HEK293 (cell line): ENCODE measurements around the gene MPV17.

Experiments used
- CTCF ChIA-PET: fragments of 350-600 bp; formaldehyde crosslinking; extraction: SDS; loops from one replicate; lab custom pipeline; 2021; ENCODE audit warnings: antibody characterized with exemption; lab: Yijun Ruan, JAX
- POLR2A ChIA-PET: fragments of 300-600 bp; formaldehyde crosslinking; extraction: SDS; loops from one replicate; lab custom pipeline; 2020; ENCODE audit warnings: antibody characterized with exemption, inconsistent platforms; lab: Yijun Ruan, JAX
- H3K27ac ChIP-seq: fragments of 200-500 bp; sonication (Bioruptor generic); 2 replicates; pipeline ENCODE4 v1.5.1; 2014; ENCODE audit warnings: low read depth, low read length, control low read depth, inconsistent platforms; ENCODE audit errors: extremely low read depth
- H3K36me3 ChIP-seq, 2 experiments: fragments of 200-500 bp in 1 of 2; sonication (Bioruptor generic) in 1 of 2; 1 replicate in 1 of 2; 2 replicates in 1 of 2; pipeline ENCODE4 v1.5.1; 2014 to 2017; ENCODE audit warnings: inconsistent platforms in 2 of 2, low read length in 2 of 2; ENCODE audit not compliant: control insufficient read depth in 2 of 2, insufficient read depth in 1 of 2
- H3K4me1 ChIP-seq: fragments of 200-500 bp; sonication (Bioruptor generic); 2 replicates; pipeline ENCODE4 v1.5.1; 2014; ENCODE audit warnings: mild to moderate bottlenecking, low read length, inconsistent platforms; ENCODE audit not compliant: control insufficient read depth, insufficient read depth
- H3K4me3 ChIP-seq: 2 replicates; pipeline ENCODE4 v1.5.1; 2011; ENCODE audit warnings: low read depth, mild to moderate bottlenecking, control low read depth, low read length, moderate library complexity
- H3K9me3 ChIP-seq: fragments of 200-500 bp; sonication (Bioruptor generic); 2 replicates; pipeline ENCODE4 v1.5.1; 2014; ENCODE audit warnings: low read depth, low read length, inconsistent platforms; ENCODE audit not compliant: control insufficient read depth, insufficient read depth
- BCL11A ChIP-seq: fragments of 450-650 bp; formaldehyde crosslinking; IDR thresholded peaks from 2 replicates; pipeline ENCODE4 v1.5.1; 2016; ENCODE audit warnings: low read depth, missing biosample characterization, missing genetic modification characterization
- BCL6B ChIP-seq: fragments of 450-650 bp; formaldehyde crosslinking; IDR thresholded peaks from 2 replicates; pipeline ENCODE4 v1.5.1; 2017; ENCODE audit warnings: missing biosample characterization, missing genetic modification characterization
- HOXC10 ChIP-seq: sonication (generic); formaldehyde crosslinking; IDR thresholded peaks from 2 replicates; pipeline ENCODE4 v1.8.1; 2023; ENCODE audit warnings: mild to moderate bottlenecking, missing genetic modification reagents
- KLF1 ChIP-seq: fragments of 450-650 bp; formaldehyde crosslinking; IDR thresholded peaks from 2 replicates; pipeline ENCODE4 v1.5.1; 2016; ENCODE audit warnings: missing biosample characterization, missing genetic modification characterization
- SCRT2 ChIP-seq: fragments of 450-650 bp; formaldehyde crosslinking; IDR thresholded peaks from 2 replicates; pipeline ENCODE4 v1.5.1; 2016; ENCODE audit warnings: missing biosample characterization, missing genetic modification characterization
- TRIM28 ChIP-seq: IDR thresholded peaks from 2 replicates; pipeline ENCODE4 v1.6.1; 2011; ENCODE audit warnings: low read length, control low read depth, borderline replicate concordance
- TSHZ1 ChIP-seq: fragments of 450-650 bp; formaldehyde crosslinking; IDR thresholded peaks from 2 replicates; pipeline ENCODE4 v1.5.1; 2016; ENCODE audit warnings: missing biosample characterization, missing genetic modification characterization, borderline replicate concordance
- ZNF148 ChIP-seq: fragments of 450-650 bp; formaldehyde crosslinking; IDR thresholded peaks from 2 replicates; pipeline ENCODE4 v1.5.0; 2017; ENCODE audit warnings: missing biosample characterization, missing genetic modification characterization, borderline replicate concordance
- ZNF311 ChIP-seq: fragments of 450-650 bp; formaldehyde crosslinking; IDR thresholded peaks from 2 replicates; pipeline ENCODE4 v1.5.1; 2017; ENCODE audit warnings: missing biosample characterization, missing genetic modification characterization, borderline replicate concordance
- ZNF335 ChIP-seq: fragments of 450-650 bp; formaldehyde crosslinking; conservative IDR thresholded peaks from 2 replicates; pipeline ENCODE4 v1.5.1; 2016; ENCODE audit warnings: missing biosample characterization, missing genetic modification characterization
- ZNF341 ChIP-seq: fragments of 450-650 bp; formaldehyde crosslinking; IDR thresholded peaks from 2 replicates; pipeline ENCODE4; 2016; ENCODE audit warnings: low read depth, missing biosample characterization, missing genetic modification characterization
- ZNF48 ChIP-seq: fragments of 450-650 bp; formaldehyde crosslinking; IDR thresholded peaks from 2 replicates; pipeline ENCODE4 v1.5.1; 2016; ENCODE audit warnings: missing biosample characterization, missing genetic modification characterization
- ZNF510 ChIP-seq: fragments of 450-650 bp; formaldehyde crosslinking; IDR thresholded peaks from 2 replicates; pipeline ENCODE4 v1.5.1; 2018; ENCODE audit warnings: mild to moderate bottlenecking, missing genetic modification characterization, missing biosample characterization; ENCODE audit not compliant: insufficient replicate concordance
- ZNF544 ChIP-seq: fragments of 450-650 bp; formaldehyde crosslinking; IDR thresholded peaks from 2 replicates; pipeline ENCODE4 v1.5.0; 2017; ENCODE audit warnings: missing biosample characterization, missing genetic modification characterization
- ZNF560 ChIP-seq: fragments of 450-650 bp; formaldehyde crosslinking; IDR thresholded peaks from 2 replicates; pipeline ENCODE4 v1.5.1; 2017; ENCODE audit warnings: missing biosample characterization, missing genetic modification characterization, borderline replicate concordance
- ZNF623 ChIP-seq: fragments of 450-650 bp; formaldehyde crosslinking; IDR thresholded peaks from 2 replicates; pipeline ENCODE4 v1.5.1; 2016; ENCODE audit warnings: missing biosample characterization, missing genetic modification characterization
- ZNF629 ChIP-seq: fragments of 450-650 bp; formaldehyde crosslinking; IDR thresholded peaks from 2 replicates; pipeline ENCODE4 v1.5.1; 2017; ENCODE audit warnings: missing biosample characterization, missing genetic modification characterization
- ZNF654 ChIP-seq: fragments of 450-650 bp; formaldehyde crosslinking; IDR thresholded peaks from 2 replicates; pipeline ENCODE4 v1.5.1; 2016; ENCODE audit warnings: low read depth, missing biosample characterization, missing genetic modification characterization
- ZNF791 ChIP-seq: fragments of 450-650 bp; formaldehyde crosslinking; IDR thresholded peaks from 2 replicates; pipeline ENCODE4 v1.5.1; 2016; ENCODE audit warnings: missing biosample characterization, missing genetic modification characterization
- TF ChIP-seq, protein P1 (sequence below): fragments of 450-650 bp; formaldehyde crosslinking; IDR thresholded peaks from 2 replicates; pipeline ENCODE4 v1.5.1; 2017; ENCODE audit warnings: missing biosample characterization, missing genetic modification characterization
- TF ChIP-seq, protein P2 (sequence below): fragments of 450-650 bp; formaldehyde crosslinking; IDR thresholded peaks from 2 replicates; pipeline ENCODE4 v1.5.1; 2016; ENCODE audit warnings: missing biosample characterization, missing genetic modification characterization

The MPV17 gene

DNA sequence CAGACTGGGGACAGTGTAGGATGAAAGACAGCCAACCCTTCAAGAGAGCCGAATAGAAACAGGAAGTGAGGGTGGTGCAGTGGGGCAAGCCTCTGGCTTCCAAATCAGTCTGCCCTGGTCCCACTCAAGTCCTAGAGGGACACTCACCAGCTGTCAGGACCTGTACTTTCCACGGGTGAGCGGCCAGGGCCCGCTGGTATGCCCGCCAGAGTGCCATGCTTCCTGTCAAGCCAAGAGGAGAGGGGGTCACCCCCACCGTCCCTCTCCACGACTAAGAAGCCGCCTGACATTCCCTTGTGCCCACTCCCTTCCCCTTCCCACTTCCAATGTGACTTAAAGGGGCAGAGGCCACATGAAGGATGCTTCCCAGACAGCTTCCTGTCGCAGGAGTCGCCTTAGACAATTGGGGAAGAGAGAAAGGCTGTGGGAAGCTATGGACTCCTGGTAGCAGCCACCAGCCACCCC, 564 bp downstream of the MPV17 start:
- TF ChIP-seq ZNF335 (peak; percentile 36; the same call in 1 of the 2 replicates), KLF1 (tag by site-specific recombination) (no peak)
- Histone ChIP-seq H3K4me3 (peak overlapping the region; percentile 76), H3K27ac (peak overlapping the region; percentile 6; the same call in 1 of the 2 replicates), H3K9me3 (no peaks in the 10 kb centered on the region), H3K4me1 (peaks cover 9% of the 10 kb centered on the region), H3K36me3 (peaks cover 0 to 21% of the 10 kb centered on the region in 2 experiments; a peak in 2 of 3 replicates)
- POLR2A ChIA-PET, result interaction anchor here (0.6 to 1.8 kb wide), 12 partner anchors 9 to 260 kb away, joined by 3 to 6 read pairs (median 3); partner anchors contain the start of genes GTF3C2, NRBP1, UCN and ZNF512
- CTCF ChIA-PET, result interaction anchor here (0.6 to 6.5 kb wide), 5 partner anchors 10 to 1079 kb away, joined by 3 to 50 read pairs (median 5); partner anchors contain the start of gene EIF2B4

DNA sequence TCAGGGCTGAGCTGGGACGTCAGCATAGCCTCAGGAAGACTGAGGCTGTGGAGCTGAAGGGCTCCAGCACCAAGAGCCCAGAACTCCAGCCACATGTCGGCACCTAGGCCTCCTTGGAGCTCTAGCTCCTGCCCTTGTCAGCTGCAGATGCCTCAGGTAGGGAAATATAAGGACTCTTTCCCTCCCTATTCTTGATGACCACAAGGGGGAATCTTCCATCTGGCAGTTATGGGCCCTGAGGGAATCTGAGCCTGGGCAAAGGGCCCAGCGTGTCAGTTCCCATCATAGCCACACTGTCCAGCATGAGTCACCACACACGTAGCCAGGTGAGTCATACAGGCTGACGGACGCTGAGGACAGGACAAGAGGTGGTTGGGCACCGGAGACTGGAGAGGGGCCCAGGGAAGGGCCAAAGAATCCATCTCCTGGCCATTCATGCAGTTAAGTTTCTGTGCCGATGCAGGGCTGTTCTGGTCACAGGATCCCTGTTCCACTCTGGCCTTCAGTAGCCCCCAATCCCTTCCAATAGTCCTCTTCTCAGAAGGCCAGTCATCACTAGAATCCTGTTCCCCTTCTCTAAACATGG, 1.8 kb downstream of the MPV17 start:
- Histone ChIP-seq H3K9me3 (no peaks in the 10 kb centered on the region), H3K4me1 (peaks cover 14% of the 10 kb centered on the region), H3K4me3 (no peak overlapping the region), H3K27ac (peak overlapping the region; percentile 52; the same call in 1 of the 2 replicates), H3K36me3 (peaks cover 0 to 22% of the 10 kb centered on the region in 2 experiments; a peak in 1 of 3 replicates)
- POLR2A ChIA-PET, result interaction anchor here (1.2 to 1.4 kb wide), 2 partner anchors 36 to 42 kb away, joined by 3 to 6 read pairs; partner anchors contain the start of gene GTF3C2
- CTCF ChIA-PET, result interaction anchor here (0.6 to 6.5 kb wide), 11 partner anchors 11 to 724 kb away, joined by 3 to 50 read pairs (median 4); partner anchors contain the start of gene UCN
- no peak for TF ChIP-seq ZNF791 (tag by site-specific recombination)
- no peak; the same call in 1 of the 2 replicates for TF ChIP-seq SCRT2 (tag by site-specific recombination)
- TF ChIP-seq TSHZ1 (tag by site-specific recombination), result peak; percentile 79
- TF ChIP-seq, protein P1, sequence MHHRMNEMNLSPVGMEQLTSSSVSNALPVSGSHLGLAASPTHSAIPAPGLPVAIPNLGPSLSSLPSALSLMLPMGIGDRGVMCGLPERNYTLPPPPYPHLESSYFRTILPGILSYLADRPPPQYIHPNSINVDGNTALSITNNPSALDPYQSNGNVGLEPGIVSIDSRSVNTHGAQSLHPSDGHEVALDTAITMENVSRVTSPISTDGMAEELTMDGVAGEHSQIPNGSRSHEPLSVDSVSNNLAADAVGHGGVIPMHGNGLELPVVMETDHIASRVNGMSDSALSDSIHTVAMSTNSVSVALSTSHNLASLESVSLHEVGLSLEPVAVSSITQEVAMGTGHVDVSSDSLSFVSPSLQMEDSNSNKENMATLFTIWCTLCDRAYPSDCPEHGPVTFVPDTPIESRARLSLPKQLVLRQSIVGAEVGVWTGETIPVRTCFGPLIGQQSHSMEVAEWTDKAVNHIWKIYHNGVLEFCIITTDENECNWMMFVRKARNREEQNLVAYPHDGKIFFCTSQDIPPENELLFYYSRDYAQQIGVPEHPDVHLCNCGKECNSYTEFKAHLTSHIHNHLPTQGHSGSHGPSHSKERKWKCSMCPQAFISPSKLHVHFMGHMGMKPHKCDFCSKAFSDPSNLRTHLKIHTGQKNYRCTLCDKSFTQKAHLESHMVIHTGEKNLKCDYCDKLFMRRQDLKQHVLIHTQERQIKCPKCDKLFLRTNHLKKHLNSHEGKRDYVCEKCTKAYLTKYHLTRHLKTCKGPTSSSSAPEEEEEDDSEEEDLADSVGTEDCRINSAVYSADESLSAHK (tag by site-specific recombination), result no peak
- TF ChIP-seq HOXC10, result no peak
- TF ChIP-seq BCL6B (tag by site-specific recombination), result no peak
- no peak for TF ChIP-seq ZNF341 (tag by site-specific recombination)
- TF ChIP-seq ZNF335, result no peak
- no peak for TF ChIP-seq TRIM28
- no peak for TF ChIP-seq ZNF311 (tag by site-specific recombination)
- TF ChIP-seq BCL11A (tag by site-specific recombination), result 0 out of 2 replicates have a peak, but pooled peaks have one; percentile 36
- TF ChIP-seq ZNF544 (tag by site-specific recombination), result no peak
- no peak for TF ChIP-seq ZNF560 (tag by site-specific recombination)
- TF ChIP-seq ZNF629 (tag by site-specific recombination), result peak; percentile 82
- no peak for TF ChIP-seq ZNF623 (tag by site-specific recombination)
- no peak for TF ChIP-seq ZNF510 (tag by site-specific recombination)
- TF ChIP-seq ZNF48, result no peak
- TF ChIP-seq ZNF148 (tag by site-specific recombination), result no peak
- TF ChIP-seq, protein P2, sequence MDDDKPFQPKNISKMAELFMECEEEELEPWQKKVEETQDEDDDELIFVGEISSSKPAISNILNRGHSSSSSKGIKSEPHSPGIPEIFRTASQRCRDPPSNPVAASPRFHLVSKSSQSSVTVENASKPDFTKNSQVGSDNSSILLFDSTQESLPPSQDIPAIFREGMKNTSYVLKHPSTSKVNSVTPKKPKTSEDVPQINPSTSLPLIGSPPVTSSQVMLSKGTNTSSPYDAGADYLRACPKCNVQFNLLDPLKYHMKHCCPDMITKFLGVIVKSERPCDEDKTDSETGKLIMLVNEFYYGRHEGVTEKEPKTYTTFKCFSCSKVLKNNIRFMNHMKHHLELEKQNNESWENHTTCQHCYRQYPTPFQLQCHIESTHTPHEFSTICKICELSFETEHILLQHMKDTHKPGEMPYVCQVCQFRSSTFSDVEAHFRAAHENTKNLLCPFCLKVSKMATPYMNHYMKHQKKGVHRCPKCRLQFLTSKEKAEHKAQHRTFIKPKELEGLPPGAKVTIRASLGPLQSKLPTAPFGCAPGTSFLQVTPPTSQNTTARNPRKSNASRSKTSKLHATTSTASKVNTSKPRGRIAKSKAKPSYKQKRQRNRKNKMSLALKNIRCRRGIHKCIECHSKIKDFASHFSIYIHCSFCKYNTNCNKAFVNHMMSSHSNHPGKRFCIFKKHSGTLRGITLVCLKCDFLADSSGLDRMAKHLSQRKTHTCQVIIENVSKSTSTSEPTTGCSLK (tag by site-specific recombination), result no peak
- no peak for TF ChIP-seq ZNF654 (tag by site-specific recombination)
